ENCODE data around the gene INS.

INS gene

DNA sequence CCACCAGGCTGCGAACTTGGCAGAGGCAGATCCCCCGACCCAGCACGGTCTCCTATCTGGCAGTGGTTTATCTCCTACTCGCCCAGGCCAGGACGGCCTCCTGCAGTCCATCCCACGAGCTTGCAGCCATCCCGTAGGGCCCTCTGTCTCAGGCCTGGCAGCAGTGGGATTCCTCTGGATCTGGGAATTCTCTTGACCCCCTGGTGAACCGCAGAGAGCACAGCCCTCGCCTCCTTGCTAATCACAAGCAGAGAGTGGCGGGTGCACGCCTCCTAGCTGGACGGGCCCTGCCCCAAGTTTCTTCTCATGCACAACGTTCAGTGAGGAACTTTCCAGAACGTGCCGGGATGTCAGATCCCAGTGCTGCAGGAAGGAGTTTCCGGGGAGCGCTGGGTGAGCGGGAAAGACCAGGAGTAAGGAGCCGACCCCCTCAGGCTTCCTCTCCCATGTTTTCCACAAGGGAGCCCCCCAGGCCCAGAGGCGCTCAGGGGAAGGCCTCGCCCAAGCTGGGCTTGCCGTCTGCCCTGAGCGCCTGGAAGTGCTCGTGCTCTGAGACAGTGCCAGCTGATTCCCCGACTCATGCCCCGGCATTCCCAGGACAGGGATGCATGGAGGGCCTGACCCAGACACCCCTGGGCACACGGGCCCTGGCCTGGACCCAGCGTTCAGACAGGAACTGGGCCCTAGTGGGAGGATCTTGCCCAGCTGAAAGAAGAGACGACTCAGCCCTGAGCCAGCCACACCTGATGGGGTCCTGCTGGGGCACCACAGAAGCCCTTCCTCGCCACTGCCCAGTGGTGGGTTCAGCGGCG, 46.4 kb downstream of the INS start:
- no peak for DNase-seq (ENCODE audit: low read depth)

GRCh38 chr11:2113776-2114175, 47.2 kb downstream of the INS start:
- DNase-seq (ENCODE audit: low read depth), result no peak

- DNase-seq (ENCODE audit: low read depth), result no peak
These were observed 50.5 kb downstream of the INS start for GRCh38 chr11:2110521-2110920.

Measured in CMK (cell line).